Cardiac fibroblast (primary cell): ENCODE results near the gene TAF3.
"Not testable (repeated sequence)": the region's sequence is repeated elsewhere in the genome, so short reads cannot be mapped to it uniquely, and the experiment has no call there.

Experiments
- DNase-seq, 2 donors: peaks; one replicate each; pipeline versions ENCODE4 v3.0.0 to v3.0.0-alpha.2; 2010; ENCODE audit warnings: low read depth in 2 of 2
- H3K4me3 ChIP-seq, 2 donors: replicated peaks in 1 of 2; 1 replicate in 1 of 2; 2 replicates in 1 of 2; pipeline ENCODE4 v1.5.1; 2011; ENCODE audit warnings: low read depth in 2 of 2, low read length in 2 of 2, mild to moderate bottlenecking in 2 of 2, moderate library complexity in 1 of 2
- TF ChIP-seq, protein P1 (sequence below): IDR thresholded peaks from one replicate; pipeline ENCODE4 v1.5.1; 2011; ENCODE audit warnings: low read depth, mild to moderate bottlenecking, low read length, inconsistent platforms

TAF3 gene, protein sequence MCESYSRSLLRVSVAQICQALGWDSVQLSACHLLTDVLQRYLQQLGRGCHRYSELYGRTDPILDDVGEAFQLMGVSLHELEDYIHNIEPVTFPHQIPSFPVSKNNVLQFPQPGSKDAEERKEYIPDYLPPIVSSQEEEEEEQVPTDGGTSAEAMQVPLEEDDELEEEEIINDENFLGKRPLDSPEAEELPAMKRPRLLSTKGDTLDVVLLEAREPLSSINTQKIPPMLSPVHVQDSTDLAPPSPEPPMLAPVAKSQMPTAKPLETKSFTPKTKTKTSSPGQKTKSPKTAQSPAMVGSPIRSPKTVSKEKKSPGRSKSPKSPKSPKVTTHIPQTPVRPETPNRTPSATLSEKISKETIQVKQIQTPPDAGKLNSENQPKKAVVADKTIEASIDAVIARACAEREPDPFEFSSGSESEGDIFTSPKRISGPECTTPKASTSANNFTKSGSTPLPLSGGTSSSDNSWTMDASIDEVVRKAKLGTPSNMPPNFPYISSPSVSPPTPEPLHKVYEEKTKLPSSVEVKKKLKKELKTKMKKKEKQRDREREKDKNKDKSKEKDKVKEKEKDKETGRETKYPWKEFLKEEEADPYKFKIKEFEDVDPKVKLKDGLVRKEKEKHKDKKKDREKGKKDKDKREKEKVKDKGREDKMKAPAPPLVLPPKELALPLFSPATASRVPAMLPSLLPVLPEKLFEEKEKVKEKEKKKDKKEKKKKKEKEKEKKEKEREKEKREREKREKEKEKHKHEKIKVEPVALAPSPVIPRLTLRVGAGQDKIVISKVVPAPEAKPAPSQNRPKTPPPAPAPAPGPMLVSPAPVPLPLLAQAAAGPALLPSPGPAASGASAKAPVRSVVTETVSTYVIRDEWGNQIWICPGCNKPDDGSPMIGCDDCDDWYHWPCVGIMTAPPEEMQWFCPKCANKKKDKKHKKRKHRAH

DNA sequence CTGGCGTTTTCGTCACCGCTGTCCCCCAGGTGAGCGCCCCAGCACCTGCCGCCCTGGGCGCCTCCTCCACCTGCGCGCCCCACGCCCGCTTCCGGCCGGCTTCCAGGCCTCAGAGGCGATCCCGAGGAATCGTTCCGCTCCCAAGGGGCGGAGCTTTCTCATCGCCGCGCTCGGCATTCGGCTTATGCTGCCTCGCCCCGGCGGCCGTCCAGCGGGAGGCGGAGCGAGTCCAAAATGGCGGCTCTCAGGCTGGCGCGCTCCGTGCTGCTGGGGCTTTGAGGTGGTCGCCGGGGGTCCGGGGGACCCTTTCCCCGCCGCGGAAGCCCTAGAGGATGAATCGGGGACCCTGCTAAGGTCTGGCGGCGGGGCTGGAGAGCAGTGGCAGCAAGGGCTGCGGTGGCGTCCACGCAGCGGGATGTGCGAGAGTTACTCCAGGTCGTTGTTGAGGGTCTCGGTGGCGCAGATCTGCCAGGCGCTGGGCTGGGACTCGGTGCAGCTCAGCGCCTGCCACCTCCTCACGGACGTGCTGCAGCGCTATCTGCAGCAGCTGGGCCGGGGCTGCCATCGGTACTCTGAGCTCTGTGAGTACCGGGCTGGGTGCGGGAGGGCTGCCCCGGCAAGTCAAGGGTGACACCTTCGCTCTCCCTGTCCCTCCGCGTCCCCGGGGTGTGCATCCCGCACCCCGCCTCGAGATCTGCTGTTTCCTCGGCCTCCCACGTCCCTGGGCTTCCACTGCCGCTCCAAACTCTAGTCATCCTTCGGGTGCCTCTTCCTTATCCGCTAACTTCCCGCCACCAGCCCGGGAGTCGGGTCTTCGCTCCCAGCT, at the start of gene TAF3:
TSS of gene TAF3 (plus strand) at position 211 of the 826 bp plus-strand sequence. CDS start at position 416, 205 bp downstream.
- peak within 1 kb of the TSS; percentile 96 to 97 for H3K4me3 ChIP-seq
- TF ChIP-seq, protein P1, sequence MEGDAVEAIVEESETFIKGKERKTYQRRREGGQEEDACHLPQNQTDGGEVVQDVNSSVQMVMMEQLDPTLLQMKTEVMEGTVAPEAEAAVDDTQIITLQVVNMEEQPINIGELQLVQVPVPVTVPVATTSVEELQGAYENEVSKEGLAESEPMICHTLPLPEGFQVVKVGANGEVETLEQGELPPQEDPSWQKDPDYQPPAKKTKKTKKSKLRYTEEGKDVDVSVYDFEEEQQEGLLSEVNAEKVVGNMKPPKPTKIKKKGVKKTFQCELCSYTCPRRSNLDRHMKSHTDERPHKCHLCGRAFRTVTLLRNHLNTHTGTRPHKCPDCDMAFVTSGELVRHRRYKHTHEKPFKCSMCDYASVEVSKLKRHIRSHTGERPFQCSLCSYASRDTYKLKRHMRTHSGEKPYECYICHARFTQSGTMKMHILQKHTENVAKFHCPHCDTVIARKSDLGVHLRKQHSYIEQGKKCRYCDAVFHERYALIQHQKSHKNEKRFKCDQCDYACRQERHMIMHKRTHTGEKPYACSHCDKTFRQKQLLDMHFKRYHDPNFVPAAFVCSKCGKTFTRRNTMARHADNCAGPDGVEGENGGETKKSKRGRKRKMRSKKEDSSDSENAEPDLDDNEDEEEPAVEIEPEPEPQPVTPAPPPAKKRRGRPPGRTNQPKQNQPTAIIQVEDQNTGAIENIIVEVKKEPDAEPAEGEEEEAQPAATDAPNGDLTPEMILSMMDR = no peak
- peak; percentile 86 to 87 for DNase-seq

DNA sequence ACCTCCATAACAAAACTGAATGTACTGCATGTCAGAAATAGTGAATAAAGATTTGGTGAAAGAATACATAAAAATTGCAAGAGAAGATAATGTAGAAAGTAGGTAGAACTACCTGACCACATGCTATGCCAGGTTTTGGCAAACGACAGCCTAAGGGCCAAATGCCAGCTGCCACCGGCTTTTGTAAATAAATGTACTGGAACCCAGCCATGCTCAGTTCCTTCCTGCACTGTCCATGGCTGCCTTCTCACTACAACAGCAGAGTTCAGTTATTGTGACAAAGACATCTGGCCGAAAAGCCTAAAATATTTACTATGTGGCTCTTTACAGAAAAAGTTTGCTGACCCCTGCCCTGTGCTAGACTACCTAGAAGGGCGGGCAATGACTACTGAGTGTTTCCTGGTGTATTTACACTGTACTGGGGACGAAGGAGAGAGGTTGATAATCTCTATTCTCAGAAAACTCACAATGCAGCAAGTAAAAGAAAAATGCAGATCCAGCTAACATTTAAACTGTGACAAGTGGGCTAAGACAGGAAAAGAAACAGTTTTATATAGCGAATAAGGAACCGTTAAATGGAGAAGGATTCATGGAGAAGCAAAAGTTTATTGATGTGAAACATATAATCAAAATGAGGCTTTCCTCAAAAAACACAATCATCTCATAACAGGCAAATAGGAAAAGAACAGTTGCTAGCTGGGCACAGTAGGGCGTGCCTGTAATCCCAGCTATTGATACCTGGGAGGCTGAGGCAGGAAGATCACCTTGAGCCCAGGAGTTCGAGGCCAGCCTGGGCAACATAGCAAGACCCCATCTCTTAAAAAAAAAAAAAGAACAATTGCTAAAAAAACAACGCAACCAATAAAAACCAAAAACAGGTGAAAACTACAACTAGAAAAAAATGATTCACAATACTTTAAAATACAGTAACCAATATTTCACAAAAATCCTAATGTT, 44.2 kb upstream of the TAF3 start:
- no peak for DNase-seq
- TF ChIP-seq, protein P1 = no peak
- no peak overlapping the region for H3K4me3 ChIP-seq

DNA sequence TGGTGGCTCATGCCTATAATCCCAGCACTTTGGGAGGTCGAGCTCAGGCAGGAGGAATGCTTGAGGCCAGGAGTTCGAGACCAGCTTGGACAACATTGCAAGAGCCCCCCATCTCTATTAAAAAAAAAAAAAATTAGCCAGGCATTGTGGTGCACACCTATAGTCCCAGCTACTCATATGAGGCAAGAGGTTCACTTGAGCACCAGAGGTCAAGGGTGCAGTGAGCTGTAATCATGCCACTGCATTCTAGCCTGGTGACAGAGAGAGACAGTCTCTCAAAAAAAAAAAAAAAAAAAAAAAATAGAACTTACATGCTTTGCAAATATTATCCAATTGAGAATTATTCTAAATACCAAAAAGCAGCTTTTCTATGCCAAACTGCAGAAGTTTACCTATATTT, 41.5 kb upstream of the TAF3 start:
- TF ChIP-seq, protein P1 = no peak
- no peak overlapping the region for H3K4me3 ChIP-seq
- DNase-seq = no peak

DNA sequence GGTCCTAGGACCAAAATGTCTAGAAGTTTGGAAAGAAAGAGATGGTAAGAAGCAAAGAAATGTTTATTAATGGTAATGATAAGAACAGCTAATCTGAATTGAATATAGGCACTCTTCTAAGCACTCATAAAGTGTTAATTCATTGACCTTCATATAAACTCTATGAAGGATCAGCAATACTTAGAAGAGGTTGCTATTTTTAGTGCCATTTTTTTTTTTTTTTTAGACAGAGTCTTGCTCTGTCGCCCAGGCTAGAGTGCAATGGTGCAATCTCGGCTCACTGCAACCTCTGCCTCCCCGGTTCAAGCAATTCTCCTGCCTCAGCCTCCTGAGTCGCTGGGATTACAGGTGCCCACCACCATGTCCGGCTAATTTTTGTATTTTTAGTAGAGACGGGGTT, 36.1 kb upstream of the TAF3 start:
- not testable (repeated sequence) for H3K4me3 ChIP-seq, DNase-seq

DNA sequence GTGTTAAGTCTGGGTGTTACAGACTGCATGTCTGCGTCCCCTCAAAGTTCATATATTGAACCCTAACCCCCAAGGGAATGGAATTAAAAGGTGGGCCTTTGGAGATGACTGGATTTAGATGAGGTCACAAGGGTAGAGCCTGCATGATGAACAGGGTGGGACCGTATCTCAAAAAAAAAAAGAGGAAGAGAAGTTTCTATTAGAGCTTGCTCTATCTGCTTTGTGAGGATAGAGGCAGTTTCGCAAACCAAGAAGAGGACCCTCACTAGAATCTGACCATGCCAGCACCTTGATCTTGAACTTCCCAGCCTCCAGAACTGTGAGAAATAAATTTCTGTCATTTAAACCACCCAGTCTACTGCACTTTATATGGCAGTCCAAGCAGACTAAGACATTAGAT, 31.9 kb upstream of the TAF3 start:
- TF ChIP-seq, protein P1 = no peak
- no peak for DNase-seq
- peak overlapping the region in 1 of 2 donors; percentile 100 for H3K4me3 ChIP-seq

DNA sequence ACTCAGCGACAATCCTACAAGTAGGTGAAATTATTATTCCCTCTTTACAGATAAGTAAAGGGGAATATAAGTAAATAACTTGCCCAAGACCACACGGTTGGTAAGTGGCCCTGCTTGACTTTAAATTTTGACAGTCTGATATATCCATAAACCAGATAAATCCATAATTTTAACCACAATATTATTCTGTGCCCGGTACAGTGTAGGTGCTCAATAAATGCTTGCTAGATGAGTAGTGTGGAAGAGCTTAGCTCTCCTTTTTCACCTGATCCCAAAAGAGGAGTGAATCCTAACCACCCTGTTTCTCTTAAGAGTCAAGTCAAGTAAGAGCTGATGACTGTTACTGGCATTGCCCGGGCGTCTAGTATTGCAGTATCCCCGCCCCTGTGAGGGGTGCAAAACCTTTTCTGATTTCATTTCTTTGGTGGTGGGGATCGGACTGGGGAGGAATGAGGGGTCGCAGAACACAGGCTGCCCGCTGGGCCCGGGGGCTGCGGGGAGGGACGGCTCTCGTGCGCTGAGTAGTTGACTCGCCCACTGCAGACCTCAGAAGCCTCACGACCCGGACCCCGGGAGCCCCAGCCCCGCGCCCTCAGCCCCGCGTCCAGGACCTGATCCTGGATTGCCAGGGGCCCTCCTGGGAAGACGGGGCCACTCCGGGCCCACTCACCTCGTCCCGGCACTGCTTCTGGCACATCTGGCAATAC, 31.0 kb upstream of the TAF3 start:
- DNase-seq = peak; percentile 12 to 35
- TF ChIP-seq, protein P1 = no peak
- H3K4me3 ChIP-seq = peak overlapping the region; percentile 93 to 100
